Neural progenitor cell (in vitro differentiated cells): ENCODE results near the gene BOD1L1.

Source experiments
- CTCF ChIP-seq: fragments of 200-600 bp; sonication (generic); IDR thresholded peaks from 2 replicates; pipeline ENCODE4 v1.5.1; 2017; ENCODE audit warnings: antibody characterized with exemption, mild to moderate bottlenecking
- EZH2 ChIP-seq: fragments of 200-600 bp; sonication (generic); IDR thresholded peaks from 2 replicates; pipeline ENCODE4 v1.6.1; 2017; ENCODE audit warnings: antibody characterized with exemption, mild to moderate bottlenecking, moderate library complexity

DNA sequence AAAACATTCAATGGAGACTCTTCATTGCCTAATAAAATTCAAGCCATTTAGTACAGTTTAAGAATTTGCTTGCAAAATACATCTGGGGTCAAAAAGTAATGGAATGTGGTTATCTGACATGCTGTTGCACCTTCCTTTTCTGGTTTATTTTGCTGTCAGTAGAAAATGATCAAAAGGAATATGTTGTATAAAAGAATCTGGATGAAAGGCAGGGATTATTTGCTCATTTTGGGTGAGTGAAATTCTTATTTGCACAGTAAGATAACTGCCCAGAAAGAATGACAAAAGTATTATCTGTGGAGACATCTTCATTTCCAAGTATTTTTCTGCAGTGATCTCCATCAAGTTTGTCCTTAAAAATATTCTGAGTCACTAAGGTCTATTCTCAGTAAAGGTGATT is 30.4 kb downstream of the BOD1L1 start:
- no peak for TF ChIP-seq EZH2
- no peak for TF ChIP-seq CTCF
